GM12874 (cell line): Measurements from ENCODE around the gene NUDT14.

Experiments used
- TF ChIP-seq, protein P1 (sequence below): IDR thresholded peaks from 2 replicates; pipeline ENCODE4 v1.5.1; 2011; ENCODE audit warnings: low read depth, mild to moderate bottlenecking, control low read depth, low read length, moderate library complexity; ENCODE audit not compliant: insufficient read depth

The NUDT14 gene

GRCh38 chr14:105126126-105126980, 54.8 kb downstream of the NUDT14 start:
- TF ChIP-seq, protein P1, sequence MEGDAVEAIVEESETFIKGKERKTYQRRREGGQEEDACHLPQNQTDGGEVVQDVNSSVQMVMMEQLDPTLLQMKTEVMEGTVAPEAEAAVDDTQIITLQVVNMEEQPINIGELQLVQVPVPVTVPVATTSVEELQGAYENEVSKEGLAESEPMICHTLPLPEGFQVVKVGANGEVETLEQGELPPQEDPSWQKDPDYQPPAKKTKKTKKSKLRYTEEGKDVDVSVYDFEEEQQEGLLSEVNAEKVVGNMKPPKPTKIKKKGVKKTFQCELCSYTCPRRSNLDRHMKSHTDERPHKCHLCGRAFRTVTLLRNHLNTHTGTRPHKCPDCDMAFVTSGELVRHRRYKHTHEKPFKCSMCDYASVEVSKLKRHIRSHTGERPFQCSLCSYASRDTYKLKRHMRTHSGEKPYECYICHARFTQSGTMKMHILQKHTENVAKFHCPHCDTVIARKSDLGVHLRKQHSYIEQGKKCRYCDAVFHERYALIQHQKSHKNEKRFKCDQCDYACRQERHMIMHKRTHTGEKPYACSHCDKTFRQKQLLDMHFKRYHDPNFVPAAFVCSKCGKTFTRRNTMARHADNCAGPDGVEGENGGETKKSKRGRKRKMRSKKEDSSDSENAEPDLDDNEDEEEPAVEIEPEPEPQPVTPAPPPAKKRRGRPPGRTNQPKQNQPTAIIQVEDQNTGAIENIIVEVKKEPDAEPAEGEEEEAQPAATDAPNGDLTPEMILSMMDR: no peak

- TF ChIP-seq, protein P1: no peak
Measured at GRCh38 chr14:105124823-105125222, 56.3 kb downstream of the NUDT14 start.

GRCh38 chr14:105123981-105124765, 56.9 kb downstream of the NUDT14 start:
- TF ChIP-seq, protein P1: no peak

DNA sequence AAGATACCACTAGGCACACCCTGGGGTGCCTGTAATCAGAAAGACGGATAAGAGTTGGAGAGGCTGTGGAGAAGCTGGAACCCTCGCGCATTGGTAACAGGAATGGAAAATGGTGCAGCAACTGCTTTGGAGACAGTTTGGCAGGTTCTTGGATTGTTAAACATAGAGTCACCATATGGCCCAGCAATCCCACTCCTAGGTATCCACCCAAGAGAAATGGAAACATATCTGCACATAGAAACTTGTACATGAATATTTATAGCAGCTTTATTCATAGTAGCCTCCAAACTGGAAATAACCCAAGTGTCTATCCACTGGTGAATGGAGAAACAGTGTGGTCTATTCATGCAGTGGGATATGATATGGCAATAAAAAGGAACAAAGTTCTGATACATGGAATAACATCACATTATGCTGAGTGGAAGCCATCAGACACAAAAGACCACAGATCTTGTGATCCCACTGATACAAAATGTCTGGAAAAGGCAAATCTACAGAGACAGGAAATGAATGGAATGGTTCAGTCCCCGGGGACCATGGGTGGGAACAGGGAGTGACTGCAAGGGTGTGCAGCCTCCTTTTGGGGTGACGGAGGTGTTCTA, 57.9 kb downstream of the NUDT14 start:
- TF ChIP-seq, protein P1: no peak
